Caco-2 (cell line): ENCODE data around the gene NECTIN2. TPM values are rescaled to one million over a fixed set of nuclear protein-coding genes. Genes with fewer than 3 reads are reported as not detected.

Experiments used
- BruUV-seq: library from RNA; stranded (reverse); fragments of 400-500 nt; replicated peaks from 2 replicates; lab custom pipeline; 2021; lab: Mats Ljungman, UMichigan
- CTCF ChIA-PET: fragments of 300-600 bp; sonication (Branson Sonifier 250); formaldehyde crosslinking; loops from one replicate; lab custom pipeline; 2022; ENCODE audit warnings: antibody characterized with exemption; lab: Charles Lee
- POLR2A ChIA-PET: fragments of 300-600 bp; sonication (Branson Sonifier 250); formaldehyde crosslinking; loops from one replicate; lab custom pipeline; 2022; ENCODE audit warnings: antibody characterized with exemption; lab: Charles Lee
- DNase-seq, 2 experiments: peaks; one replicate each; pipeline versions ENCODE4 v3.0.0 to v3.0.0-alpha.2; 2020 to 2022
- H3K27me3 ChIP-seq: replicated peaks from 2 replicates; pipeline ENCODE4 v1.6.0; 2011; ENCODE audit warnings: low read length; ENCODE audit not compliant: control insufficient read depth, insufficient read depth
- H3K36me3 ChIP-seq: 2 replicates; pipeline ENCODE4 v1.5.1; 2011; ENCODE audit warnings: low read length; ENCODE audit not compliant: control insufficient read depth, insufficient read depth
- H3K4me1 ChIP-seq: fragments of 250-450 bp; sonication (Bioruptor Pico); 2 replicates; pipeline ENCODE4 v1.5.1; 2020; ENCODE audit warnings: mild to moderate bottlenecking
- H3K4me3 ChIP-seq: 2 replicates; pipeline ENCODE4 v1.5.1; 2011; ENCODE audit warnings: low read depth, mild to moderate bottlenecking, control low read depth, low read length
- H3K9me3 ChIP-seq: fragments of 250-450 bp; sonication (Bioruptor Pico); 2 replicates; pipeline ENCODE4 v1.5.1; 2020; ENCODE audit warnings: mild to moderate bottlenecking, moderate library complexity
- H3K27ac Mint-ChIP-seq: one replicate; pipeline ENCODE4 v1.8.0; 2022; ENCODE audit warnings: mixed read lengths; ENCODE audit not compliant: unreplicated experiment
- H3K27me3 Mint-ChIP-seq: one replicate; pipeline ENCODE4 v1.8.0; 2022; ENCODE audit warnings: mixed read lengths; ENCODE audit not compliant: insufficient read depth, unreplicated experiment
- H3K36me3 Mint-ChIP-seq: one replicate; pipeline ENCODE4 v1.8.0; 2022; ENCODE audit warnings: mild to moderate bottlenecking, mixed read lengths; ENCODE audit not compliant: insufficient read depth, unreplicated experiment
- H3K4me1 Mint-ChIP-seq: one replicate; pipeline ENCODE4 v1.8.0; 2022; ENCODE audit warnings: low read depth, mixed read lengths; ENCODE audit not compliant: unreplicated experiment
- H3K4me3 Mint-ChIP-seq: one replicate; pipeline ENCODE4 v1.8.0; 2022; ENCODE audit warnings: mild to moderate bottlenecking, moderate library complexity, mixed read lengths; ENCODE audit not compliant: unreplicated experiment
- H3K9me3 Mint-ChIP-seq: one replicate; pipeline ENCODE4 v1.8.0; 2022; ENCODE audit warnings: mixed read lengths; ENCODE audit not compliant: unreplicated experiment
- intact Hi-C: fragments of 100-400 bp; cut with micrococcal nuclease; formaldehyde crosslinking; loops from one replicate; pipeline ENCODE4 v1.10.0; 2022; ENCODE audit not compliant: unreplicated experiment
- total RNA-seq: library from RNA; stranded (reverse); gene quantifications from 2 replicates; pipeline ENCODE4 v1.2.3, GENCODE V29; 2022
- TF ChIP-seq, protein P1 (sequence below), 2 experiments: fragments of 200-600 bp in 1 of 2; IDR thresholded peaks; 1 replicate in 1 of 2; 2 replicates in 1 of 2; pipeline versions ENCODE4 v1.5.1 to v1.8.0; 2011 to 2022; ENCODE audit warnings: antibody characterized with exemption in 1 of 2, control low read depth in 1 of 2, inconsistent platforms in 1 of 2, low read depth in 1 of 2, low read length in 1 of 2, mild to moderate bottlenecking in 1 of 2, moderate library complexity in 1 of 2; ENCODE audit not compliant: insufficient read depth in 1 of 2, severe bottlenecking in 1 of 2, unreplicated experiment in 1 of 2

NECTIN2 gene
- total RNA-seq, 1 experiment from 2014 or later = 258 TPM

GRCh38 chr19:44807652-44808462, 38.2 kb upstream of the NECTIN2 start:
- peaks cover 48% of the 10 kb centered on the region for H3K4me1 Mint-ChIP-seq
- peaks cover 66% of the 10 kb centered on the region for H3K36me3 Mint-ChIP-seq
- TSS peak; percentile 5 for BruUV-seq
- peak overlapping the region; percentile 95 for H3K27ac Mint-ChIP-seq
- TF ChIP-seq, protein P1, sequence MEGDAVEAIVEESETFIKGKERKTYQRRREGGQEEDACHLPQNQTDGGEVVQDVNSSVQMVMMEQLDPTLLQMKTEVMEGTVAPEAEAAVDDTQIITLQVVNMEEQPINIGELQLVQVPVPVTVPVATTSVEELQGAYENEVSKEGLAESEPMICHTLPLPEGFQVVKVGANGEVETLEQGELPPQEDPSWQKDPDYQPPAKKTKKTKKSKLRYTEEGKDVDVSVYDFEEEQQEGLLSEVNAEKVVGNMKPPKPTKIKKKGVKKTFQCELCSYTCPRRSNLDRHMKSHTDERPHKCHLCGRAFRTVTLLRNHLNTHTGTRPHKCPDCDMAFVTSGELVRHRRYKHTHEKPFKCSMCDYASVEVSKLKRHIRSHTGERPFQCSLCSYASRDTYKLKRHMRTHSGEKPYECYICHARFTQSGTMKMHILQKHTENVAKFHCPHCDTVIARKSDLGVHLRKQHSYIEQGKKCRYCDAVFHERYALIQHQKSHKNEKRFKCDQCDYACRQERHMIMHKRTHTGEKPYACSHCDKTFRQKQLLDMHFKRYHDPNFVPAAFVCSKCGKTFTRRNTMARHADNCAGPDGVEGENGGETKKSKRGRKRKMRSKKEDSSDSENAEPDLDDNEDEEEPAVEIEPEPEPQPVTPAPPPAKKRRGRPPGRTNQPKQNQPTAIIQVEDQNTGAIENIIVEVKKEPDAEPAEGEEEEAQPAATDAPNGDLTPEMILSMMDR (IDR thresholded peaks at IDR 0.05; ENCODE audit: insufficient read depth in 1 of 2, low read depth in 1 of 2, low read length in 1 of 2, severe bottlenecking in 1 of 2, unreplicated experiment in 1 of 2) = peak; percentile 77 to 90
- H3K27me3 Mint-ChIP-seq = no peaks in the 10 kb centered on the region
- Histone ChIP-seq H3K9me3 (no peaks in the 10 kb centered on the region), H3K27me3 (no peaks in the 10 kb centered on the region), H3K36me3 (peaks cover 3% of the 10 kb centered on the region; the same call in 1 of the 2 replicates), H3K4me3 (peak overlapping the region; percentile 79), H3K4me1 (peaks cover 27% of the 10 kb centered on the region)
- peak; percentile 98 to 99 for DNase-seq
- ChIA-PET CTCF (interaction anchor here (0.6 to 4.0 kb wide), 22 partner anchors 9 to 379 kb away, joined by 3 to 53 read pairs (median 4); partner anchors contain the start of genes CBLC and NECTIN2), POLR2A (interaction anchor here (0.5 to 2.7 kb wide), 10 partner anchors 12 to 98 kb away, joined by 3 to 30 read pairs (median 6); partner anchors contain the start of genes APOE and NECTIN2)
- peaks cover 10% of the 10 kb centered on the region for H3K9me3 Mint-ChIP-seq
- peak overlapping the region; percentile 82 for H3K4me3 Mint-ChIP-seq
- intact Hi-C loops = loop anchor here (1.0 to 2.0 kb wide), 5 partner anchors 8 to 84 kb away; partner anchors contain the start of gene CBLC

DNA sequence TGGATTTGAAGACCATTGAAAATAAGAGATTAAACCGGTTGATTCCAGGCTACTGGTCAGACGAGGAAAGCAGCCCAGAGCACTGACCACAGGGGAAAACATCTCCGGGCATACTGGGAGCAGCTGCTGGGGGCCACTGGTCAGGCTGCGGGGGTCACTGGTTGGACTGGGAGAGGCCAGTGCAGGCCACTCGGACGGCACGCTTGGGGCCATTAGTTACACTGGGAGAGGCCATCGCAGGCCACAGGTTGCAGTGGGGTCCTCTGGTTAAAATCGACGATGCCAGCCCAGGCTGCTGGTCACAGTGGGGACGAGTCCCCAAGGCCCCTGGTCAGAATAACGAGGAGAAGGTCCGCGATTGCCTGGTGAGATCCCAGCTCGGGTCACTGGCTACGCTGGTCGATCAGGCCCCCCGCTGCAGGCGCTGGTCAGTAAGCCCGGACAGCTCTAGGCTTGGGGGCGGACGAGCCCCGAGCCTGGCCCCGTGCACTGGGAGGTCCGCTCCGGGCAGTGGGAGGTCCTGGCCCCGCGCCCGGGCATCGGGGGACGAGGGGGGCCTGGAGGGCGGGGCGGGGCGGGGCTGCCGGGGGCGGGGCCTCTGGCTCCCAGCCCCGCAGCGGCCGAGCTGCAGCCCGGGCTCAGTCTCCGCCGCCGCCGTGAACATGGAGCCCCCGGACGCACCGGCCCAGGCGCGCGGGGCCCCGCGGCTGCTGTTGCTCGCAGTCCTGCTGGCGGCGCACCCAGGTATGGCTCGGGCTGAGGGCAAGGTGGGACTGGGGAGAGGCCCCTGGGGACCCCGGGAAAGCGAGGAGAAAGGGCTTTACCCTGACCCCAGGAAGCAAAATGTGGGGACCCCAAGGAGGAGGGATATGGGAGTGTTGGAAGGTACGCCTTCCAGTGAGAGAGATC, 37.4 kb upstream of the NECTIN2 start, which contains the start of gene BCAM:
Gene BCAM (plus strand): TSS at position 641 of the 909 bp plus-strand sequence. CDS start 22 bp downstream, at position 663.
- peak within 1 kb of the TSS; percentile 79 for H3K4me3 ChIP-seq
- CTCF ChIA-PET = interaction anchor here (0.5 to 4.0 kb wide), 14 partner anchors 9 to 379 kb away, joined by 3 to 53 read pairs (median 6); partner anchors contain the start of genes CBLC and NECTIN2
- peaks cover 5% of the 10 kb centered on the region for H3K36me3 ChIP-seq
- Mint-ChIP-seq H3K27ac (peak within 1 kb of the TSS; percentile 95), H3K36me3 (peaks cover 66% of the 10 kb centered on the region), H3K4me3 (peak within 1 kb of the TSS; percentile 82), H3K4me1 (peaks cover 45% of the 10 kb centered on the region), H3K9me3 (peaks cover 2% of the 10 kb centered on the region), H3K27me3 (no peaks in the 10 kb centered on the region)
- TF ChIP-seq, protein P1 (IDR thresholded peaks at IDR 0.05; ENCODE audit: insufficient read depth in 1 of 2, low read depth in 1 of 2, low read length in 1 of 2, severe bottlenecking in 1 of 2, unreplicated experiment in 1 of 2) = no peak
- no peaks in the 10 kb centered on the region for H3K27me3 ChIP-seq
- POLR2A ChIA-PET = interaction anchor here (0.6 to 2.7 kb wide), 8 partner anchors 11 to 105 kb away, joined by 3 to 30 read pairs (median 4); partner anchors contain the start of gene NECTIN2
- no peaks in the 10 kb centered on the region for H3K9me3 ChIP-seq
- intact Hi-C loops = loop anchor here (1.0 to 2.0 kb wide), 5 partner anchors 8 to 84 kb away; partner anchors contain the start of gene CBLC
- TSS peak; percentile 95 for BruUV-seq
- peak; percentile 86 for DNase-seq
- peaks cover 27% of the 10 kb centered on the region for H3K4me1 ChIP-seq
